Measurements from ENCODE around the gene TLL2.

TLL2 gene

GRCh38 chr10:96502561-96503282 is 11.0 kb downstream of the TLL2 start:
- FAIRE-seq (peak; percentile 83), DNase-seq (ENCODE audit: insufficient read length) (no peak)
- TF ChIP-seq POLR2AphosphoS5 (IDR thresholded peaks at IDR 0.05; ENCODE audit: low read depth, low read length) (no peak), TAF1 (IDR thresholded peaks at IDR 0.05; ENCODE audit: borderline replicate concordance, low read depth, low read length) (no peak), POLR2A (IDR thresholded peaks at IDR 0.05; ENCODE audit: low read depth, low read length) (no peak)

- peak; percentile 21 for FAIRE-seq
- TF ChIP-seq POLR2A (IDR thresholded peaks at IDR 0.05; ENCODE audit: low read depth, low read length) (no peak), TAF1 (IDR thresholded peaks at IDR 0.05; ENCODE audit: borderline replicate concordance, low read depth, low read length) (no peak)
- no peak for DNase-seq (ENCODE audit: insufficient read length)
Observed at GRCh38 chr10:96501985-96502384, 11.7 kb downstream of the TLL2 start.

- DNase-seq (ENCODE audit: insufficient read length) (no peak), FAIRE-seq (no peak)
- no peak for TF ChIP-seq POLR2AphosphoS5 (IDR thresholded peaks at IDR 0.05; ENCODE audit: low read depth, low read length)
- TF ChIP-seq TAF1 (IDR thresholded peaks at IDR 0.05; ENCODE audit: borderline replicate concordance, low read depth, low read length): no peak
- no peak for TF ChIP-seq POLR2A (IDR thresholded peaks at IDR 0.05; ENCODE audit: low read depth, low read length)
Observed at GRCh38 chr10:96500519-96500918, 13.2 kb downstream of the TLL2 start.

- no peak for TF ChIP-seq POLR2AphosphoS5 (IDR thresholded peaks at IDR 0.05; ENCODE audit: low read depth, low read length)
- no peak for TF ChIP-seq TAF1 (IDR thresholded peaks at IDR 0.05; ENCODE audit: borderline replicate concordance, low read depth, low read length)
- no peak for TF ChIP-seq POLR2A (IDR thresholded peaks at IDR 0.05; ENCODE audit: low read depth, low read length)
- no peak for DNase-seq (ENCODE audit: insufficient read length)
- FAIRE-seq: no peak
Observed at GRCh38 chr10:96500050-96500449, 13.7 kb downstream of the TLL2 start.

- FAIRE-seq: no peak
- TF ChIP-seq POLR2AphosphoS5 (IDR thresholded peaks at IDR 0.05; ENCODE audit: low read depth, low read length): no peak
- no peak for TF ChIP-seq TAF1 (IDR thresholded peaks at IDR 0.05; ENCODE audit: borderline replicate concordance, low read depth, low read length)
- TF ChIP-seq POLR2A (IDR thresholded peaks at IDR 0.05; ENCODE audit: low read depth, low read length): no peak
- DNase-seq (ENCODE audit: insufficient read length): no peak
Observed at GRCh38 chr10:96497391-96497790, 16.3 kb downstream of the TLL2 start.

- TF ChIP-seq TAF1 (IDR thresholded peaks at IDR 0.05; ENCODE audit: borderline replicate concordance, low read depth, low read length): no peak
- no peak for TF ChIP-seq POLR2A (IDR thresholded peaks at IDR 0.05; ENCODE audit: low read depth, low read length)
- no peak for TF ChIP-seq POLR2AphosphoS5 (IDR thresholded peaks at IDR 0.05; ENCODE audit: low read depth, low read length)
- FAIRE-seq (no peak), DNase-seq (ENCODE audit: insufficient read length) (no peak)
Observed at GRCh38 chr10:96496281-96496925, 17.3 kb downstream of the TLL2 start.

GRCh38 chr10:96495544-96495943 is 18.2 kb downstream of the TLL2 start:
- TF ChIP-seq POLR2A (IDR thresholded peaks at IDR 0.05; ENCODE audit: low read depth, low read length) (no peak), TAF1 (IDR thresholded peaks at IDR 0.05; ENCODE audit: borderline replicate concordance, low read depth, low read length) (no peak), POLR2AphosphoS5 (IDR thresholded peaks at IDR 0.05; ENCODE audit: low read depth, low read length) (no peak)
- DNase-seq (ENCODE audit: insufficient read length) (no peak), FAIRE-seq (no peak)

- no peak for DNase-seq (ENCODE audit: insufficient read length)
- TF ChIP-seq POLR2AphosphoS5 (IDR thresholded peaks at IDR 0.05; ENCODE audit: low read depth, low read length) (no peak), POLR2A (IDR thresholded peaks at IDR 0.05; ENCODE audit: low read depth, low read length) (no peak), TAF1 (IDR thresholded peaks at IDR 0.05; ENCODE audit: borderline replicate concordance, low read depth, low read length) (no peak)
- FAIRE-seq: no peak
Observed at GRCh38 chr10:96494694-96495093, 19.0 kb downstream of the TLL2 start.

- DNase-seq (ENCODE audit: insufficient read length) (no peak), FAIRE-seq (no peak)
- TF ChIP-seq TAF1 (IDR thresholded peaks at IDR 0.05; ENCODE audit: borderline replicate concordance, low read depth, low read length) (no peak), POLR2AphosphoS5 (IDR thresholded peaks at IDR 0.05; ENCODE audit: low read depth, low read length) (no peak), POLR2A (IDR thresholded peaks at IDR 0.05; ENCODE audit: low read depth, low read length) (no peak)
Observed at GRCh38 chr10:96493871-96494525, 19.7 kb downstream of the TLL2 start.

- FAIRE-seq (no peak), DNase-seq (ENCODE audit: insufficient read length) (no peak)
- TF ChIP-seq POLR2A (IDR thresholded peaks at IDR 0.05; ENCODE audit: low read depth, low read length): no peak
- TF ChIP-seq TAF1 (IDR thresholded peaks at IDR 0.05; ENCODE audit: borderline replicate concordance, low read depth, low read length): no peak
- TF ChIP-seq POLR2AphosphoS5 (IDR thresholded peaks at IDR 0.05; ENCODE audit: low read depth, low read length): no peak
Observed at GRCh38 chr10:96493254-96493653, 20.5 kb downstream of the TLL2 start.

- no peak for DNase-seq (ENCODE audit: insufficient read length)
Observed at GRCh38 chr10:96491303-96491702, 22.4 kb downstream of the TLL2 start.

More at GRCh38 chr10:96491303-96491702, 22.4 kb downstream of the TLL2 start:
- no peak for FAIRE-seq
- TF ChIP-seq POLR2AphosphoS5 (IDR thresholded peaks at IDR 0.05; ENCODE audit: low read depth, low read length): no peak
- no peak for TF ChIP-seq TAF1 (IDR thresholded peaks at IDR 0.05; ENCODE audit: borderline replicate concordance, low read depth, low read length)
- no peak for TF ChIP-seq POLR2A (IDR thresholded peaks at IDR 0.05; ENCODE audit: low read depth, low read length)

Data from GM12892 (cell line).